HG03575 (cell line): ENCODE results near the gene NSA2.

Source experiments
- ATAC-seq: cut with Tn5 transposase; IDR thresholded peaks from one replicate; pipeline ENCODE4 v1.9.1; 2021; ENCODE audit not compliant: unreplicated experiment, insufficient number of reproducible peaks, low FRiP score; ENCODE audit errors: extremely low read depth

The NSA2 gene

GRCh38 chr5:74801197-74801596 lies 34.1 kb downstream of the NSA2 start:
- no peak for ATAC-seq

GRCh38 chr5:74801941-74802340 lies 34.9 kb downstream of the NSA2 start:
- ATAC-seq = no peak

- no peak for ATAC-seq
Observed at GRCh38 chr5:74810915-74811314, 43.9 kb downstream of the NSA2 start.

- ATAC-seq = no peak
Observed at GRCh38 chr5:74816875-74817274, 49.8 kb downstream of the NSA2 start.

GRCh38 chr5:74822288-74822687 lies 55.2 kb downstream of the NSA2 start:
- no peak for ATAC-seq

- no peak for ATAC-seq
Observed at GRCh38 chr5:74829413-74829812, 62.4 kb downstream of the NSA2 start.
